IPS DF 6.9 (cell line): ENCODE data around the gene RAB24.

ENCODE experiments used
- DNase-seq: peaks from one replicate; pipeline ENCODE4 v3.0.0-alpha.2; 2013; ENCODE audit warnings: low read depth, low spot score
- H3K27ac ChIP-seq: one replicate; pipeline ENCODE4 v1.5.1; 2013; ENCODE audit warnings: low read length, control low read depth
- H3K27me3 ChIP-seq: 2 replicates; pipeline ENCODE4 v1.6.1; 2013; ENCODE audit warnings: mild to moderate bottlenecking, low read length; ENCODE audit not compliant: control insufficient read depth, insufficient read depth
- H3K36me3 ChIP-seq: 2 replicates; pipeline ENCODE4 v1.6.1; 2013; ENCODE audit warnings: low read length; ENCODE audit not compliant: control insufficient read depth, insufficient read depth
- H3K4me1 ChIP-seq: 2 replicates; pipeline ENCODE4 v1.6.1; 2013; ENCODE audit warnings: low read length; ENCODE audit not compliant: control insufficient read depth, insufficient read depth
- H3K4me3 ChIP-seq: 2 replicates; pipeline ENCODE4 v1.5.1; 2013; ENCODE audit warnings: mild to moderate bottlenecking, low read length
- H3K9me3 ChIP-seq: 2 replicates; pipeline ENCODE4 v1.6.1; 2013; ENCODE audit warnings: low read length, inconsistent platforms; ENCODE audit not compliant: control insufficient read depth, insufficient read depth
- WGBS: extraction: QIAGEN DNeasy Blood & Tissue Kit; methylation state at CpG from one replicate; pipeline ENCODE4 v1.1.7; 2013; ENCODE audit warnings: mixed read lengths, missing lambda C conversion rate; ENCODE audit not compliant: insufficient read length, insufficient coverage; 5-methylcytosine and 5-hydroxymethylcytosine counted together

The RAB24 gene

DNA sequence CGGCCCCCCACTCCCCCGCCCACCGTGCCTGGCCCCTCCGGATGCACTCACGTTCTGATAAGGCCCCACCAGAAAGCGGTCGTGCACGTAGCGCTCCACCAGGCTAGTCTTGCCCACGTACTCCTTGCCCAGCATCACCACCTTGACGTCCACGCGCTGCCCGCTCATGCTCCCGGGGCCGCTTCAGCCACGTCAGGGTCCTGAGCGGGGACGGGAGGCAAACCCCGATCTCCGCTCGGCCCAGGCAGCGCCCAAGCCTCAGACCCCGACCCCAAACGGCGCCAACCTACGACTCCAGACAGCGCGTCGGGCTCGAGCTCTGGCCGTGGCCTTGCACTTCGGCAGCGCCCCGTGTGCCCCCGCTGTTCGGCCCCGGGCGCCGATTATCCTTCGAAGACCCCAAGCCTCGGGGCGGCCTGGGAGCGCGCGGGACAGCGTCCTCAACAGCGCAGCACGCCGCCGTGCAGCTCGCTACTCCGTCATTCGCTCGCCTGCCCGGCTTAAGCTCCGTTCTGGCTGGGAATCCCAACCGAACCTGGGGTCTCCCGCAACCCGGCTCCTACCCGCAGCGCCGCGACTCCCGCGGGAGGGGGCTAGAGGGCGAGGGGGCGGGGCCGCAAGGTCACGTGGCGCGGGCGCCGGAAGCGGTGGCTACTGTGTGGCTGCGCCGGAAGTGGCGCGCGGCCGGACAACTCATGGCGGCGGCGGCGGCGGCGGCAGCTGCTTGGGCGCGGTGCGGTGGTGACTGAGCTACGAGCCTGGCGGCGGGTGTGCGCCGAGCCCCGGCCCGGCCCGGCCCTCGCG lies at the start of gene RAB24, which contains the start of gene PRELID1:
Gene RAB24, minus strand, starts transcription at position 599 of the 804 bp plus-strand sequence. Its CDS starts 431 bp downstream, at position 168.
Gene PRELID1, plus strand, starts transcription at position 679 of the 804 bp plus-strand sequence. CDS start 187 bp downstream, outside the sequence.
- H3K9me3 ChIP-seq = no peaks in the 10 kb centered on the region
- H3K36me3 ChIP-seq = peaks cover 14% of the 10 kb centered on the region; the same call in 1 of the 2 replicates
- peaks cover 3% of the 10 kb centered on the region; the same call in 1 of the 2 replicates for H3K4me1 ChIP-seq
- no CpG with 5 or more reads among the region's 100 CpGs for WGBS
- no peak within 1 kb of the TSS for H3K27ac ChIP-seq
- H3K27me3 ChIP-seq = no peaks in the 10 kb centered on the region
- no peak for DNase-seq
- H3K4me3 ChIP-seq = peak within 1 kb of the TSS; percentile 80

- no peak overlapping the region for H3K4me3 ChIP-seq
These were observed 49.6 kb upstream of the RAB24 start for GRCh38 chr5:177353093-177353492.

DNA sequence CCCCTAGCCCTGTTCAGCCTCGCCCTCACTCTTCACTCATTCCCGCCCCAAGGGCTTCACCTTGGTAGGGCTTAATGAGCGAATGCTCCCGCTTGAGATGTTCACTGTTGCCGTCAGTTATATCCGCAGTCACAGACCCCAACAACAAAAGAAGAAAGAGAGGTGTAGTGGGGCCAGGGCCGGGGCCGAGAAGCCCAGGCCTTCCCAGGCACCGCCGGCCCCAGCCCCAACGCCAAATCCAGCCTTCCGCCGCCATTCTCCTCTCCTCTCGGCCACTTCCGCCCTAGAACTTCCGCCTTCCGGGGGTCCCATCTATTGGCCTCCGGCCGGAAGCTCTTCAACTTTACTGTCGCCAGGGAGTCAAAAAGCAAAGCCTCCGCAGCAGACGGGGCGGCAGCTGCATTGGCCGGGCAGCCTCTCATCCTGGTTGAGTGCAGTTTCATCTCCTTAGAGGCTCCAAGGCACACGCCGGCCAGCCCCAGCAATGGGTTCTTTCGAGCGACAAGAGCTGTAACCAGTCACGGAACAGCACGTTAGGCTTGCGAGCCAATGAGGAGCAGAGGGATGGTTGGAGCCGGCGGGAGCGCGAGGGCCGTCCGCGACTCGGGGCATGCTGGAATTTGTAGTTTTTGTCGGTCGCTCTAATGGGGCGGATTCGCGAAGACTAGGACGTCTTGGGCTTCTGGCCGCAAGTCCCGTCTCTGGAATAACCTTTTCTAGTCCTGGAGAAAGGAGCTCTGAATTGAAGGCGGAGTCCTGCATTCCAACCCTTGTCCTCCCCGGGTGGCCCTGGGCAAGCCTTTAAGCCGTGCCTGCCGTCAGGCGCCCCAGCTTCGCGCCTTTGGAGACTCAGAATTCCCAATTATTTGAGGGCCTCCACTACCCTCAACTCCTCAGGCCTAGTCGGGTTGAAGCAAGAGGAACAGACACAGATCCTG lies 48.1 kb upstream of the RAB24 start, which contains the start of gene LMAN2:
Gene LMAN2, minus strand, starts transcription at position 277 of the 938 bp plus-strand sequence. Its CDS starts 21 bp downstream, at position 256.
- no peak within 1 kb of the TSS for H3K27ac ChIP-seq
- WGBS = no CpG with 5 or more reads among the region's 55 CpGs
- H3K4me3 ChIP-seq = peak within 1 kb of the TSS; percentile 93
- H3K4me1 ChIP-seq = peaks cover 2% of the 10 kb centered on the region; the same call in 1 of the 2 replicates
- H3K36me3 ChIP-seq = no peaks in the 10 kb centered on the region; the same call in 1 of the 2 replicates
- no peaks in the 10 kb centered on the region for H3K27me3 ChIP-seq
- DNase-seq = peak; percentile 84
- no peaks in the 10 kb centered on the region for H3K9me3 ChIP-seq

More at GRCh38 chr5:177353093-177353492, 49.6 kb upstream of the RAB24 start:
- H3K36me3 ChIP-seq = no peaks in the 10 kb centered on the region; the same call in 1 of the 2 replicates
- H3K9me3 ChIP-seq = no peaks in the 10 kb centered on the region
- no CpG with 5 or more reads among the region's 5 CpGs for WGBS
- peaks cover 2% of the 10 kb centered on the region; the same call in 1 of the 2 replicates for H3K4me1 ChIP-seq
- DNase-seq = no peak
- H3K27ac ChIP-seq = no peak overlapping the region
- no peaks in the 10 kb centered on the region for H3K27me3 ChIP-seq

GRCh38 chr5:177350776-177351391 lies 47.4 kb upstream of the RAB24 start:
- Histone ChIP-seq H3K36me3 (no peaks in the 10 kb centered on the region; the same call in 1 of the 2 replicates), H3K27ac (no peak overlapping the region), H3K4me1 (peaks cover 2% of the 10 kb centered on the region; the same call in 1 of the 2 replicates), H3K9me3 (no peaks in the 10 kb centered on the region), H3K27me3 (no peaks in the 10 kb centered on the region), H3K4me3 (peak overlapping the region; percentile 93)
- DNase-seq = no peak
- WGBS = no CpG with 5 or more reads among the region's 19 CpGs

DNA sequence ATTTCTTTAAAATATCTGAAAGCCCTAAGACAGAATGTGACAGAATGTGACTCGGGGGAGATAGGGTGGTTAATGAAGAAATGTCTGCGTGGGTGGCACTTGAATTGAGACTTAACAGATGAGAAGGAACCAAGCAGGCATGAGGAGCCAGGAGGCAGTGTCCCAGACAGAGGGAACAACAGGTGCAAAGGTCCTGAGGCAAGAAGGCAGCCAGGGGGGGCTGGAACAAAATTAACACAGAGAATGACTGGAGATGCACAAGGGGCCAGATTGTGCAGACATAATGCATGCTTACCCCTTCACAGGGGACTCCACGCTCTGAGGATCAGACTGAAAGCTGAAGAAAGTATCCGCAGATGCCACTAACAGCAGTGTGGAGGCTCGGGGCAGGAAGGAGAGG lies 46.2 kb upstream of the RAB24 start:
- no peaks in the 10 kb centered on the region; the same call in 1 of the 2 replicates for H3K36me3 ChIP-seq
- H3K27ac ChIP-seq = no peak overlapping the region
- DNase-seq = no peak
- H3K4me3 ChIP-seq = no peak overlapping the region
- no peaks in the 10 kb centered on the region for H3K9me3 ChIP-seq
- WGBS = no CpG with 5 or more reads among the region's 5 CpGs
- peaks cover 2% of the 10 kb centered on the region; the same call in 1 of the 2 replicates for H3K4me1 ChIP-seq
- H3K27me3 ChIP-seq = no peaks in the 10 kb centered on the region

GRCh38 chr5:177349362-177349647 lies 45.8 kb upstream of the RAB24 start:
- DNase-seq = no peak
- Histone ChIP-seq H3K9me3 (no peaks in the 10 kb centered on the region), H3K4me1 (peaks cover 2% of the 10 kb centered on the region; the same call in 1 of the 2 replicates), H3K36me3 (no peaks in the 10 kb centered on the region; the same call in 1 of the 2 replicates), H3K4me3 (no peak overlapping the region), H3K27ac (no peak overlapping the region), H3K27me3 (no peaks in the 10 kb centered on the region)
- no CpG with 5 or more reads among the region's 3 CpGs for WGBS

- H3K9me3 ChIP-seq = no peaks in the 10 kb centered on the region
- no peak overlapping the region for H3K27ac ChIP-seq
- H3K36me3 ChIP-seq = no peaks in the 10 kb centered on the region; the same call in none of the 2 replicates
- DNase-seq = no peak
- no peaks in the 10 kb centered on the region for H3K27me3 ChIP-seq
- WGBS = no CpG with 5 or more reads among the region's 4 CpGs
- no peak overlapping the region for H3K4me3 ChIP-seq
- H3K4me1 ChIP-seq = peaks cover 2% of the 10 kb centered on the region; the same call in 1 of the 2 replicates
These were observed 44.2 kb upstream of the RAB24 start for GRCh38 chr5:177347699-177348098.

GRCh38 chr5:177346820-177347219 lies 43.3 kb upstream of the RAB24 start:
- H3K27ac ChIP-seq = no peak overlapping the region
- no peak overlapping the region for H3K4me3 ChIP-seq
- WGBS = no CpG with 5 or more reads among the region's 4 CpGs
- H3K4me1 ChIP-seq = peaks cover 2% of the 10 kb centered on the region; the same call in 1 of the 2 replicates
- no peak for DNase-seq
- H3K27me3 ChIP-seq = no peaks in the 10 kb centered on the region
- no peaks in the 10 kb centered on the region for H3K9me3 ChIP-seq
- H3K36me3 ChIP-seq = no peaks in the 10 kb centered on the region; the same call in none of the 2 replicates

DNA sequence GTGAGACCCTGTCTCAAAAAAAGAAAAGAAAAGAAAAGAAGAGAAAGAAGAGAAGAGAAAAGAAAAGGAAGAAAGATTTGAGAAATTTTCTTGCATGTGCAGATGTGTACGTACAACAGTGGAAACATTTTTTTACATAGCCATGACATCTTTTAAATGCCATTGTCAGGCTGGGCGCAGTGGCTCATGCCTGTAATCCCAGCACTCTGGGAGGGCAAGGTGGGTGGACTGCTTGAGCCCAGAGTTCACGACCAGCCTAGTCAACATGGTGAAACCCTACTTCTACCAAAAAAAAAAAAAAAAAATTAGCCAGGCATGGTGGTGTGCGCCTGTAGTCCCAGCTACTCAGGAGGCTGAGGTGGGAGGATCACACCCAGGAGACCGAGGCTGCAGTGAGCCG lies 41.4 kb upstream of the RAB24 start:
- WGBS = no CpG with 5 or more reads among the region's 6 CpGs
- DNase-seq = no peak

More for the DNA sequence above, 41.4 kb upstream of the RAB24 start:
- no peak overlapping the region for H3K4me3 ChIP-seq
- H3K36me3 ChIP-seq = no peaks in the 10 kb centered on the region; the same call in 1 of the 2 replicates
- no peak overlapping the region for H3K27ac ChIP-seq
- no peaks in the 10 kb centered on the region for H3K27me3 ChIP-seq
- H3K4me1 ChIP-seq = peaks cover under 1% of the 10 kb centered on the region; the same call in 1 of the 2 replicates
- H3K9me3 ChIP-seq = no peaks in the 10 kb centered on the region
